Measurements from ENCODE around the gene ZACN.
"Not testable (repeated sequence)": the region's sequence is repeated elsewhere in the genome, so short reads cannot be mapped to it uniquely, and the experiment has no call there.

The ZACN gene

GRCh38 chr17:76054112-76054476 is 24.9 kb upstream of the ZACN start:
- DNase-seq: no peak

- no peak for DNase-seq
These were observed 22.1 kb upstream of the ZACN start for GRCh38 chr17:76056882-76057281.

GRCh38 chr17:76058264-76058663 is 20.7 kb upstream of the ZACN start:
- DNase-seq: not testable (repeated sequence)

- no peak for DNase-seq
These were observed 15.0 kb upstream of the ZACN start for GRCh38 chr17:76063875-76064546.

DNA sequence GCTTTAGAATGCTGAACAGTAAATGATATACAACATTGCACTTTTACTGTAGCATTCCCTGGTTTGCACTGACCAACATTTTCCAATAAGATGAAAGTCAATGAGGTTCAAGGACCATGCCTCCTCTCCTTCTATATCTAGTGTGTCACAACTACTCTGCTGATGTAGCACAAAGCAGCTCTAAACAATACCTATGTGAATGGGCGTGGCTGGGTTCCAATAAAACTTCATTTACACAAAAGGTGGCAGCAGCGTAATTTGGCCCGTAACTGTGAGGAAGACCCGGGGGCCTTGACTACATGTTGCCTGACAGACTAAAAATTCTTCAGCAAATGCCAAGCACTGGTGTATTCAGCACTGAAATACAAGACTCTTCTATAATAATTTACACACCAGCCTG is 13.2 kb upstream of the ZACN start:
- DNase-seq: no peak

GRCh38 chr17:76071531-76072147 is 7.3 kb upstream of the ZACN start:
- DNase-seq: no peak

DNA sequence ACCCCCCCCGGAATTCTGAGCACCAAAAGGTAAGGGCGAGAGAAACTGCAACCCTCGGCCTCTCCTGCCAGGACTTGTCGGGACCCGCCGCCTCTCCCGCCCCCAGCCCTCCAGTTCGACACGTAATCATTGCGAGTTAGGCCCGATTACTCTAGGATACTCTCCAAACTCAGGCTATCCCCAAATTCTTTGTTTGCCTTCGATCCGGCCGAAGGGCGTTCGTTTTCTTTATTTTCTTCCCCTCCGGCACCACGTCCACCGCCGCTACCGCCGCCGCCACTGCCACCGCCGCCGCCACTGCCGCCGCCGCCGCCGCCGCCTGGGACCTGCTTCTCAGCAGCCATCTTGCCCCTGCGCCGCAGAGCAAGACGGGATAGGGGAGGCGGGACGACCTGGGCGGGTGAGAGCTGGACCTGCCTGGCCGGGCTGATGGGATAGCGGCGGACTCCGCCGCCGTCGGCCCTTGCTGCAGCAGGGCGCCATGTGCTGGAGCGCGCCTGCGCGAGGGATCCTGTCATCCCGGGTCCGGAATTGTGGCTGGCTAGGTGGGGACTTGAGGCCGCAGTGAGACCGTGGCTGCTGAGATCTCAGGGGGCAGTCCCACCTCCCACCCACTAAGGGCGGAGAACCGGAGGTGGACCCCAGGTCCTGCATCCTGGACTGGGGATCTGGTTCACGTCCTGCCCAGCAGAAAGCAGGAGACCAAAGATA is 6.7 kb upstream of the ZACN start, which contains the start of gene SRP68:
TSS of gene SRP68 (minus strand) at position 370 of the 711 bp plus-strand sequence. CDS start at position 344, 26 bp downstream.
- peak; percentile 69 for DNase-seq

- DNase-seq: no peak
These were observed 4.3 kb upstream of the ZACN start, which contains the start of gene GALR2 for GRCh38 chr17:76074390-76075363. Gene GALR2, plus strand, starts transcription at chr17:76074781. Its CDS starts 103 bp downstream, at chr17:76074884.

- DNase-seq: no peak
These were observed 3.4 kb upstream of the ZACN start for GRCh38 chr17:76075364-76076145.

- DNase-seq: no peak
These were observed 2.7 kb upstream of the ZACN start for GRCh38 chr17:76076146-76076764.

DNA sequence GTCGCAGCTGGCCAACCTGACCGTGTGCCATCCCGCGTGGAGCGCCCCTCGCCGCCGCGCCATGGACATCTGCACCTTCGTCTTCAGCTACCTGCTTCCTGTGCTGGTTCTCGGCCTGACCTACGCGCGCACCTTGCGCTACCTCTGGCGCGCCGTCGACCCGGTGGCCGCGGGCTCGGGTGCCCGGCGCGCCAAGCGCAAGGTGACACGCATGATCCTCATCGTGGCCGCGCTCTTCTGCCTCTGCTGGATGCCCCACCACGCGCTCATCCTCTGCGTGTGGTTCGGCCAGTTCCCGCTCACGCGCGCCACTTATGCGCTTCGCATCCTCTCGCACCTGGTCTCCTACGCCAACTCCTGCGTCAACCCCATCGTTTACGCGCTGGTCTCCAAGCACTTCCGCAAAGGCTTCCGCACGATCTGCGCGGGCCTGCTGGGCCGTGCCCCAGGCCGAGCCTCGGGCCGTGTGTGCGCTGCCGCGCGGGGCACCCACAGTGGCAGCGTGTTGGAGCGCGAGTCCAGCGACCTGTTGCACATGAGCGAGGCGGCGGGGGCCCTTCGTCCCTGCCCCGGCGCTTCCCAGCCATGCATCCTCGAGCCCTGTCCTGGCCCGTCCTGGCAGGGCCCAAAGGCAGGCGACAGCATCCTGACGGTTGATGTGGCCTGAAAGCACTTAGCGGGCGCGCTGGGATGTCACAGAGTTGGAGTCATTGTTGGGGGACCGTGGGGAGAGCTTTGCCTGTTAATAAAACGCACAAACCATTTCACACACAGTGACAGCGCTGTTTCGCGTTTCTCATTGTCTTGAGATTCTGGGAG is 2.0 kb upstream of the ZACN start:
- no peak for DNase-seq

- no peak for DNase-seq
These were observed 1.3 kb upstream of the ZACN start for GRCh38 chr17:76077584-76078110.

DNA sequence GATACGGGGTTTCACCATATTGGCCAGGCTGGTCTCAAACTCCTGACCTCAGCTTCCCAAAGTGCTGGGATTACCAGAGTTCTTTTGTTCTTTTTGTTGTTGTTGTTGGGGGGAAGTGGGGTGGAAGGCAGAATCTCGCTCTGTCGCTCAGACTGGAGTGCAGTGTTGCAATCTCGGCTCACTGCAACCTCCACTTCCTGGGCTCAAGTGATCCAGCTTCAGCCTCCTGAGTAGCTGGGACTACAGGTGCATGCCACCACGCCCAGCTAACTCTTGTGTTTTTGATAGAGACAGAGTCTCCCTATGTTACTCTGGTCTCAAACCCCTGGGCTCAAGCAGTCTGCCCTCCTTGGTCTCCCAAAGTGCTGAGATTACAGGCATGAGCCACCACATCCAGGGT is 612 bp upstream of the ZACN start:
- not testable (repeated sequence) for DNase-seq

- no peak for DNase-seq
These were observed 563 bp downstream of the ZACN start for GRCh38 chr17:76079535-76079955.

- no peak for DNase-seq
These were observed 1.2 kb downstream of the ZACN start for GRCh38 chr17:76079956-76080767.

DNA sequence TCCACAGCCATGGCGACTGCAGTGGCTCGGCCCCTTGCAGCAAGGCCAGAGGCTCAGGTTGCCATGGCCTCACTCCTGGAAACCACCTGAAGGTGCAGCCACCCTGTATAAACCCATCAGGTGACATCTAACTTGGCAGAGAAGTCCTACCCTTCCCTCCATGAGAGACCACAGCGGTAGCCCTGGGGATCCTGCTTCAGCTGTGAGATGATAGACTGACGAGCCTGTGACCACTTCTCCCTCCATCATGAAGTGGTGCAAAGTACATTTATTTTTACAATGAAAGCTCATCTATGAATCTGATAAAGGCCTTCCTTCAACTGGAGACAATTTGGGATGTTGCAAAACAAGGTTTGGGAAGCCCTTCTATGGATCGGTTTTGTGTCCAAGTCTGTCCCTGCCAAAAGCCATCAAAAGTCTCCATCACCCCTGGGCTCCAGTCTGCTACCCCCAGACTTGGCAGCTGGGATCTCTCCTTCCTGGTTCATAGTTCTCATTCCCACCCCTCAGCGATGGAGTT is 1.8 kb downstream of the ZACN start:
- DNase-seq: no peak

- no peak for DNase-seq
These were observed 2.6 kb downstream of the ZACN start for GRCh38 chr17:76081295-76082210.
